HEK293 (cell line): ENCODE results near the gene EBF4.

Source experiments
- GLI4 ChIP-seq: fragments of 450-650 bp; formaldehyde crosslinking; IDR thresholded peaks from 2 replicates; pipeline ENCODE4 v1.5.1; 2016; ENCODE audit warnings: missing biosample characterization, missing genetic modification characterization
- GLIS2 ChIP-seq: fragments of 450-650 bp; formaldehyde crosslinking; IDR thresholded peaks from 2 replicates; pipeline ENCODE4 v1.5.1; 2016; ENCODE audit warnings: missing biosample characterization, missing genetic modification characterization
- KLF17 ChIP-seq: fragments of 450-650 bp; formaldehyde crosslinking; IDR thresholded peaks from 2 replicates; pipeline ENCODE4 v1.5.1; 2016; ENCODE audit warnings: missing biosample characterization, missing genetic modification characterization
- MZF1 ChIP-seq: fragments of 450-650 bp; formaldehyde crosslinking; IDR thresholded peaks from 2 replicates; pipeline ENCODE4 v1.5.1; 2017; ENCODE audit warnings: missing biosample characterization, missing genetic modification characterization, borderline replicate concordance
- PATZ1 ChIP-seq: fragments of 450-650 bp; formaldehyde crosslinking; IDR thresholded peaks from 2 replicates; pipeline ENCODE4 v1.5.1; 2016; ENCODE audit warnings: missing biosample characterization, missing genetic modification characterization
- PRDM4 ChIP-seq: fragments of 450-650 bp; formaldehyde crosslinking; IDR thresholded peaks from 2 replicates; pipeline ENCODE4 v1.5.1; 2017; ENCODE audit warnings: missing biosample characterization, missing genetic modification characterization
- SCRT1 ChIP-seq: fragments of 450-650 bp; formaldehyde crosslinking; IDR thresholded peaks from 2 replicates; pipeline ENCODE4 v1.5.1; 2016; ENCODE audit warnings: missing biosample characterization, missing genetic modification characterization, borderline replicate concordance
- SCRT2 ChIP-seq: fragments of 450-650 bp; formaldehyde crosslinking; IDR thresholded peaks from 2 replicates; pipeline ENCODE4 v1.5.1; 2016; ENCODE audit warnings: missing biosample characterization, missing genetic modification characterization
- SP7 ChIP-seq: fragments of 450-650 bp; formaldehyde crosslinking; IDR thresholded peaks from 2 replicates; pipeline ENCODE4 v1.5.1; 2016; ENCODE audit warnings: missing biosample characterization, missing genetic modification characterization
- ZBTB11 ChIP-seq: fragments of 450-650 bp; formaldehyde crosslinking; conservative IDR thresholded peaks from 2 replicates; pipeline ENCODE4 v1.5.1; 2016; ENCODE audit warnings: low read depth, missing biosample characterization, missing genetic modification characterization
- ZBTB48 ChIP-seq: fragments of 450-650 bp; formaldehyde crosslinking; IDR thresholded peaks from 2 replicates; pipeline ENCODE4 v1.5.1; 2016; ENCODE audit warnings: missing biosample characterization, missing genetic modification characterization
- ZFP37 ChIP-seq: fragments of 450-650 bp; formaldehyde crosslinking; IDR thresholded peaks from 2 replicates; pipeline ENCODE4 v1.5.1; 2016; ENCODE audit warnings: missing biosample characterization, missing genetic modification characterization
- ZFP41 ChIP-seq: fragments of 450-650 bp; formaldehyde crosslinking; IDR thresholded peaks from 2 replicates; pipeline ENCODE4 v1.5.1; 2016; ENCODE audit warnings: missing biosample characterization, missing genetic modification characterization, borderline replicate concordance
- ZIC2 ChIP-seq: fragments of 450-650 bp; formaldehyde crosslinking; IDR thresholded peaks from 2 replicates; pipeline ENCODE4 v1.5.1; 2016; ENCODE audit warnings: missing biosample characterization, missing genetic modification characterization
- ZNF133 ChIP-seq: fragments of 450-650 bp; formaldehyde crosslinking; IDR thresholded peaks from 2 replicates; pipeline ENCODE4 v1.5.1; 2016; ENCODE audit warnings: missing biosample characterization, missing genetic modification characterization
- ZNF184 ChIP-seq: fragments of 450-650 bp; IDR thresholded peaks from 2 replicates; pipeline ENCODE4 v1.5.1; 2018; ENCODE audit warnings: missing biosample characterization, mild to moderate bottlenecking, missing genetic modification characterization
- ZNF23 ChIP-seq: fragments of 450-650 bp; formaldehyde crosslinking; IDR thresholded peaks from 2 replicates; pipeline ENCODE4 v1.5.1; 2016; ENCODE audit warnings: missing biosample characterization, missing genetic modification characterization, borderline replicate concordance
- ZNF311 ChIP-seq: fragments of 450-650 bp; formaldehyde crosslinking; IDR thresholded peaks from 2 replicates; pipeline ENCODE4 v1.5.1; 2017; ENCODE audit warnings: missing biosample characterization, missing genetic modification characterization, borderline replicate concordance
- ZNF366 ChIP-seq: fragments of 450-650 bp; formaldehyde crosslinking; conservative IDR thresholded peaks from 2 replicates; pipeline ENCODE4 v1.5.1; 2016; ENCODE audit warnings: missing biosample characterization, missing genetic modification characterization
- ZNF391 ChIP-seq: fragments of 450-650 bp; formaldehyde crosslinking; IDR thresholded peaks from 2 replicates; pipeline ENCODE4 v1.5.1; 2016; ENCODE audit warnings: low read depth, missing biosample characterization, missing genetic modification characterization, borderline replicate concordance
- ZNF416 ChIP-seq: fragments of 450-650 bp; formaldehyde crosslinking; IDR thresholded peaks from 2 replicates; pipeline ENCODE4 v1.5.1; 2016; ENCODE audit warnings: missing biosample characterization, missing genetic modification characterization
- ZNF514 ChIP-seq: fragments of 450-650 bp; formaldehyde crosslinking; IDR thresholded peaks from 2 replicates; pipeline ENCODE4 v1.5.1; 2016; ENCODE audit warnings: missing biosample characterization, missing genetic modification characterization
- ZNF654 ChIP-seq: fragments of 450-650 bp; formaldehyde crosslinking; IDR thresholded peaks from 2 replicates; pipeline ENCODE4 v1.5.1; 2016; ENCODE audit warnings: low read depth, missing biosample characterization, missing genetic modification characterization
- ZNF670 ChIP-seq: fragments of 450-650 bp; formaldehyde crosslinking; IDR thresholded peaks from 2 replicates; pipeline ENCODE4 v1.5.1; 2016; ENCODE audit warnings: missing biosample characterization, missing genetic modification characterization, low read depth
- ZNF704 ChIP-seq: fragments of 450-650 bp; formaldehyde crosslinking; IDR thresholded peaks from 2 replicates; pipeline ENCODE4 v1.5.1; 2016; ENCODE audit warnings: missing biosample characterization, missing genetic modification characterization
- ZNF747 ChIP-seq: fragments of 450-650 bp; formaldehyde crosslinking; IDR thresholded peaks from 2 replicates; pipeline ENCODE4 v1.5.1; 2016; ENCODE audit warnings: missing biosample characterization, missing genetic modification characterization
- ZNF792 ChIP-seq: fragments of 450-650 bp; formaldehyde crosslinking; IDR thresholded peaks from 2 replicates; pipeline ENCODE4 v1.5.1; 2016; ENCODE audit warnings: missing biosample characterization, missing genetic modification characterization
- ZXDB ChIP-seq: fragments of 450-650 bp; formaldehyde crosslinking; IDR thresholded peaks from 2 replicates; pipeline ENCODE4 v1.5.1; 2016; ENCODE audit warnings: missing biosample characterization, missing genetic modification characterization

EBF4 gene

GRCh38 chr20:2742934-2743559 lies 50.5 kb downstream of the EBF4 start (continued):
- TF ChIP-seq ZNF391 = no peak
- TF ChIP-seq MZF1 (tag by site-specific recombination) = no peak
- no peak for TF ChIP-seq ZXDB
- no peak for TF ChIP-seq ZNF184
- no peak for TF ChIP-seq ZNF747 (tag by site-specific recombination)
- TF ChIP-seq SP7 (tag by site-specific recombination) = 0 out of 2 replicates have a peak, but pooled peaks have one; percentile 32
- TF ChIP-seq ZNF23 (tag by site-specific recombination) = no peak
- no peak for TF ChIP-seq PATZ1 (tag by site-specific recombination)
- no peak for TF ChIP-seq ZNF792
- peak; percentile 33; the same call in 1 of the 2 replicates for TF ChIP-seq GLIS2 (tag by site-specific recombination)
- no peak for TF ChIP-seq ZNF704 (tag by site-specific recombination)
- peak; percentile 72 for TF ChIP-seq ZBTB48 (tag by site-specific recombination)
- no peak for TF ChIP-seq ZNF416 (tag by site-specific recombination)
- TF ChIP-seq ZNF133 (tag by site-specific recombination) = no peak
- TF ChIP-seq KLF17 (tag by site-specific recombination) = 0 out of 2 replicates have a peak, but pooled peaks have one; percentile 43
- 0 out of 2 replicates have a peak, but pooled peaks have one; percentile 10 for TF ChIP-seq PRDM4 (tag by site-specific recombination)
- TF ChIP-seq ZNF366 (tag by site-specific recombination) = no peak
- no peak for TF ChIP-seq ZBTB11
- no peak for TF ChIP-seq SCRT2 (tag by site-specific recombination)
- peak; percentile 54 for TF ChIP-seq ZNF654
- no peak for TF ChIP-seq ZNF514 (tag by site-specific recombination)
- TF ChIP-seq ZIC2 (tag by site-specific recombination) = peak; percentile 33; the same call in 1 of the 2 replicates
- TF ChIP-seq GLI4 (tag by site-specific recombination) = no peak
- no peak for TF ChIP-seq ZFP37 (tag by site-specific recombination)
- no peak for TF ChIP-seq ZNF670
- TF ChIP-seq ZFP41 (tag by site-specific recombination) = no peak
- TF ChIP-seq SCRT1 (tag by site-specific recombination) = no peak
- TF ChIP-seq ZNF311 = no peak
